CD8-positive, alpha-beta memory T cell (primary cell): Measurements from ENCODE around the gene COL6A2. TPM values are rescaled to one million over a fixed set of nuclear protein-coding genes. Genes with fewer than 3 reads are reported as not detected.

Experiments used
- CTCF ChIA-PET: fragments of 350-600 bp; sonication (Branson Sonifier 250); formaldehyde crosslinking; loops from one replicate; lab custom pipeline; 2021; ENCODE audit warnings: antibody characterized with exemption; lab: Charles Lee
- POLR2A ChIA-PET: fragments of 350-600 bp; sonication (Branson Sonifier 250); formaldehyde crosslinking; loops from one replicate; lab custom pipeline; 2021; ENCODE audit warnings: antibody characterized with exemption; lab: Charles Lee
- DNase-seq, 5 donors: peaks; one replicate each; pipeline versions ENCODE4 v3.0.0 to v3.0.0-alpha.2; 2020 to 2022; ENCODE audit warnings: mixed read lengths in 1 of 5
- H3K27ac ChIP-seq: one replicate; pipeline ENCODE4 v1.7.0; 2013; ENCODE audit warnings: low read depth, mild to moderate bottlenecking, low read length, moderate library complexity
- H3K27me3 ChIP-seq: 2 replicates; pipeline ENCODE4 v1.7.0; 2013; ENCODE audit warnings: low read length, mild to moderate bottlenecking; ENCODE audit not compliant: insufficient read depth, poor library complexity, severe bottlenecking
- H3K36me3 ChIP-seq: 2 replicates; pipeline ENCODE4 v1.7.0; 2013; ENCODE audit warnings: mild to moderate bottlenecking, low read length, moderate library complexity; ENCODE audit not compliant: insufficient read depth
- H3K4me1 ChIP-seq: 2 replicates; pipeline ENCODE4 v1.7.0; 2013; ENCODE audit warnings: mild to moderate bottlenecking, low read length, moderate library complexity; ENCODE audit not compliant: insufficient read depth
- H3K4me3 ChIP-seq: 2 replicates; pipeline ENCODE4 v1.7.0; 2013; ENCODE audit warnings: mild to moderate bottlenecking, low read length
- H3K9me3 ChIP-seq: 2 replicates; pipeline ENCODE4 v1.7.0; 2013; ENCODE audit warnings: mild to moderate bottlenecking, low read length
- H3K27ac Mint-ChIP-seq, 8 donors: one replicate each; pipeline ENCODE4 v1.8.0; 2020 to 2021; ENCODE audit warnings: mixed read lengths in 8 of 8, mild to moderate bottlenecking in 6 of 8, inconsistent platforms in 3 of 8, moderate library complexity in 3 of 8
- H3K27me3 Mint-ChIP-seq, 2 donors: one replicate each; pipeline ENCODE4 v1.8.0; 2020 to 2021; ENCODE audit warnings: mixed read lengths in 2 of 2, mild to moderate bottlenecking in 1 of 2, moderate library complexity in 1 of 2
- H3K36me3 Mint-ChIP-seq, 3 donors: one replicate each; pipeline ENCODE4 v1.8.0; 2020 to 2021; ENCODE audit warnings: mixed read lengths in 3 of 3, inconsistent platforms in 1 of 3, mild to moderate bottlenecking in 1 of 3
- H3K4me1 Mint-ChIP-seq, 3 donors: one replicate each; pipeline ENCODE4 v1.8.0; 2020 to 2021; ENCODE audit warnings: mixed read lengths in 3 of 3, inconsistent platforms in 1 of 3, mild to moderate bottlenecking in 1 of 3
- H3K4me3 Mint-ChIP-seq, 7 donors: one replicate each; pipeline ENCODE4 v1.8.0; 2020 to 2021; ENCODE audit warnings: mixed read lengths in 7 of 7, mild to moderate bottlenecking in 6 of 7, moderate library complexity in 4 of 7, inconsistent platforms in 2 of 7
- H3K9me3 Mint-ChIP-seq, 5 donors: one replicate each; pipeline ENCODE4 v1.8.0; 2020 to 2022; ENCODE audit warnings: mixed read lengths in 5 of 5, mild to moderate bottlenecking in 3 of 5, moderate library complexity in 2 of 5, inconsistent platforms in 1 of 5
- polyA plus RNA-seq: library from polyadenylated mRNA; unstranded; fragments of 300-500 nt; fragmentation: Illumina TruSeq; gene quantifications from one replicate; pipeline ENCODE4 v1.2.3, GENCODE V29; 2021
- total RNA-seq, 2 experiments: library from RNA; stranded (reverse); gene quantifications; one replicate each; pipeline ENCODE4 v1.2.3, GENCODE V29; 2021

Gene COL6A2
- total and polyA plus RNA-seq, 3 experiments from 2014 or later: 17.4 to 25.1 (median 22.8) TPM

- H3K27me3 ChIP-seq: peaks cover 8% of the 10 kb centered on the region
- Mint-ChIP-seq H3K9me3 (peaks cover 0 to 6% (median 2%) of the 10 kb centered on the region in 5 donors), H3K27me3 (peaks cover 7 to 14% of the 10 kb centered on the region in 2 donors), H3K4me1 (peaks cover 7 to 15% (median 13%) of the 10 kb centered on the region in 3 donors), H3K27ac (peak overlapping the region in 7 of 8 donors; percentile 61 to 93 (median 71)), H3K4me3 (peak overlapping the region in 1 of 7 donors; percentile 41), H3K36me3 (no peaks in the 10 kb centered on the region)
- H3K27ac ChIP-seq: no peak overlapping the region
- no peaks in the 10 kb centered on the region for H3K9me3 ChIP-seq
- CTCF ChIA-PET: no interaction called here
- peak; percentile 15 to 60 (median 52) for DNase-seq
- POLR2A ChIA-PET: no interaction called here
- no peaks in the 10 kb centered on the region for H3K36me3 ChIP-seq
- H3K4me1 ChIP-seq: peaks cover 13% of the 10 kb centered on the region
- H3K4me3 ChIP-seq: no peak overlapping the region
Observed at GRCh38 chr21:46052703-46053651, 44.9 kb upstream of the COL6A2 start.

- H3K27ac ChIP-seq: no peak overlapping the region
- Mint-ChIP-seq H3K27ac (peak overlapping the region in 1 of 8 donors; percentile 63), H3K36me3 (peaks cover 0 to 6% (median 0%) of the 10 kb centered on the region in 3 donors), H3K4me1 (peaks cover 13 to 24% (median 20%) of the 10 kb centered on the region in 3 donors), H3K27me3 (peaks cover 17 to 25% of the 10 kb centered on the region in 2 donors), H3K9me3 (peaks cover 0 to 6% (median 2%) of the 10 kb centered on the region in 5 donors), H3K4me3 (no peak overlapping the region)
- no peaks in the 10 kb centered on the region for H3K36me3 ChIP-seq
- ChIA-PET CTCF (no interaction called here), POLR2A (no interaction called here)
- H3K4me1 ChIP-seq: peaks cover 13% of the 10 kb centered on the region
- no peaks in the 10 kb centered on the region for H3K9me3 ChIP-seq
- H3K27me3 ChIP-seq: peaks cover 8% of the 10 kb centered on the region
- DNase-seq: no peak
- H3K4me3 ChIP-seq: no peak overlapping the region
Observed at GRCh38 chr21:46054031-46054430, 43.9 kb upstream of the COL6A2 start.

GRCh38 chr21:46054451-46054881 lies 43.4 kb upstream of the COL6A2 start:
- no peaks in the 10 kb centered on the region for H3K9me3 ChIP-seq
- peaks cover 13% of the 10 kb centered on the region for H3K4me1 ChIP-seq
- Mint-ChIP-seq H3K4me1 (peaks cover 13 to 24% (median 20%) of the 10 kb centered on the region in 3 donors), H3K27me3 (peaks cover 18 to 29% of the 10 kb centered on the region in 2 donors), H3K36me3 (peaks cover 0 to 6% (median 0%) of the 10 kb centered on the region in 3 donors), H3K27ac (peak overlapping the region in 2 of 8 donors; percentile 63 to 90), H3K9me3 (peaks cover 0 to 6% (median 2%) of the 10 kb centered on the region in 5 donors), H3K4me3 (no peak overlapping the region)
- H3K36me3 ChIP-seq: no peaks in the 10 kb centered on the region
- POLR2A ChIA-PET: no interaction called here
- H3K4me3 ChIP-seq: no peak overlapping the region
- H3K27ac ChIP-seq: no peak overlapping the region
- CTCF ChIA-PET: no interaction called here
- peaks cover 8% of the 10 kb centered on the region for H3K27me3 ChIP-seq
- no peak for DNase-seq

- ChIA-PET POLR2A (no interaction called here), CTCF (no interaction called here)
- peaks cover 11% of the 10 kb centered on the region for H3K27me3 ChIP-seq
- Mint-ChIP-seq H3K4me3 (no peak overlapping the region), H3K27ac (peak overlapping the region in 1 of 8 donors; percentile 43), H3K36me3 (peaks cover 0 to 6% (median 0%) of the 10 kb centered on the region in 3 donors), H3K27me3 (peaks cover 22 to 30% of the 10 kb centered on the region in 2 donors), H3K9me3 (peaks cover 0 to 6% (median 2%) of the 10 kb centered on the region in 5 donors), H3K4me1 (peaks cover 13 to 24% (median 20%) of the 10 kb centered on the region in 3 donors)
- peaks cover 13% of the 10 kb centered on the region for H3K4me1 ChIP-seq
- no peaks in the 10 kb centered on the region for H3K9me3 ChIP-seq
- no peak for DNase-seq
- H3K27ac ChIP-seq: no peak overlapping the region
- no peak overlapping the region for H3K4me3 ChIP-seq
- no peaks in the 10 kb centered on the region for H3K36me3 ChIP-seq
Observed at GRCh38 chr21:46055863-46056281, 42.0 kb upstream of the COL6A2 start.

- Histone ChIP-seq H3K27ac (no peak overlapping the region), H3K36me3 (no peaks in the 10 kb centered on the region), H3K9me3 (no peaks in the 10 kb centered on the region), H3K4me1 (peaks cover 13% of the 10 kb centered on the region), H3K27me3 (peaks cover 14% of the 10 kb centered on the region), H3K4me3 (no peak overlapping the region)
- POLR2A ChIA-PET: no interaction called here
- H3K4me1 Mint-ChIP-seq: peaks cover 13 to 24% (median 20%) of the 10 kb centered on the region in 3 donors
- CTCF ChIA-PET: no interaction called here
- no peak for DNase-seq
- peak overlapping the region in 1 of 8 donors; percentile 74 for H3K27ac Mint-ChIP-seq
- no peak overlapping the region for H3K4me3 Mint-ChIP-seq
- H3K9me3 Mint-ChIP-seq: peaks cover 0 to 6% (median 1%) of the 10 kb centered on the region in 5 donors
- H3K36me3 Mint-ChIP-seq: peaks cover 0 to 6% (median 0%) of the 10 kb centered on the region in 3 donors
- peaks cover 26 to 36% of the 10 kb centered on the region in 2 donors for H3K27me3 Mint-ChIP-seq
Observed at GRCh38 chr21:46056450-46056903, 41.4 kb upstream of the COL6A2 start.

- no peak overlapping the region for H3K4me3 ChIP-seq
- Mint-ChIP-seq H3K27me3 (peaks cover 33 to 44% of the 10 kb centered on the region in 2 donors), H3K4me1 (peaks cover 13 to 24% (median 20%) of the 10 kb centered on the region in 3 donors), H3K27ac (peak overlapping the region in 4 of 8 donors; percentile 51 to 78 (median 71)), H3K36me3 (peaks cover 0 to 6% (median 0%) of the 10 kb centered on the region in 3 donors), H3K9me3 (peaks cover 0 to 4% (median 2%) of the 10 kb centered on the region in 5 donors), H3K4me3 (peak overlapping the region; percentile 23 to 73 (median 57))
- CTCF ChIA-PET: no interaction called here
- no peak overlapping the region for H3K27ac ChIP-seq
- peaks cover 16% of the 10 kb centered on the region for H3K27me3 ChIP-seq
- peaks cover 13% of the 10 kb centered on the region for H3K4me1 ChIP-seq
- DNase-seq: peak in 3 of 5 donors; percentile 6 to 52 (median 26)
- H3K36me3 ChIP-seq: no peaks in the 10 kb centered on the region
- no peaks in the 10 kb centered on the region for H3K9me3 ChIP-seq
- POLR2A ChIA-PET: no interaction called here
Observed at GRCh38 chr21:46057111-46057709, 40.7 kb upstream of the COL6A2 start.

- Mint-ChIP-seq H3K4me1 (peaks cover 13 to 24% (median 20%) of the 10 kb centered on the region in 3 donors), H3K27me3 (peaks cover 39 to 49% of the 10 kb centered on the region in 2 donors), H3K36me3 (peaks cover 0 to 6% (median 0%) of the 10 kb centered on the region in 3 donors), H3K9me3 (peaks cover 0 to 4% (median 2%) of the 10 kb centered on the region in 5 donors), H3K27ac (peak overlapping the region in 2 of 8 donors; percentile 68 to 78), H3K4me3 (peak overlapping the region in 4 of 7 donors; percentile 23 to 73 (median 54))
- CTCF ChIA-PET: no interaction called here
- Histone ChIP-seq H3K27me3 (peaks cover 17% of the 10 kb centered on the region), H3K4me3 (no peak overlapping the region), H3K36me3 (no peaks in the 10 kb centered on the region), H3K9me3 (no peaks in the 10 kb centered on the region), H3K27ac (no peak overlapping the region), H3K4me1 (peaks cover 13% of the 10 kb centered on the region)
- POLR2A ChIA-PET: no interaction called here
- DNase-seq: no peak
Observed at GRCh38 chr21:46057710-46058241, 40.1 kb upstream of the COL6A2 start.
